Measurements from ENCODE around the gene ABHD1. TPM values are rescaled to one million over a fixed set of nuclear protein-coding genes. Genes with fewer than 3 reads are reported as not detected.

The ABHD1 gene
- total RNA-seq, 1 donor from 2014 or later = not detected

GRCh38 chr2:27154488-27154887 is 30.9 kb downstream of the ABHD1 start:
- Histone ChIP-seq H3K27me3 (no peaks in the 10 kb centered on the region), H3K9me3 (no peaks in the 10 kb centered on the region), H3K27ac (no peak overlapping the region), H3K4me3 (no peak overlapping the region), H3K36me3 (no peaks in the 10 kb centered on the region), H3K4me1 (no peaks in the 10 kb centered on the region)
- TF ChIP-seq, protein P1, sequence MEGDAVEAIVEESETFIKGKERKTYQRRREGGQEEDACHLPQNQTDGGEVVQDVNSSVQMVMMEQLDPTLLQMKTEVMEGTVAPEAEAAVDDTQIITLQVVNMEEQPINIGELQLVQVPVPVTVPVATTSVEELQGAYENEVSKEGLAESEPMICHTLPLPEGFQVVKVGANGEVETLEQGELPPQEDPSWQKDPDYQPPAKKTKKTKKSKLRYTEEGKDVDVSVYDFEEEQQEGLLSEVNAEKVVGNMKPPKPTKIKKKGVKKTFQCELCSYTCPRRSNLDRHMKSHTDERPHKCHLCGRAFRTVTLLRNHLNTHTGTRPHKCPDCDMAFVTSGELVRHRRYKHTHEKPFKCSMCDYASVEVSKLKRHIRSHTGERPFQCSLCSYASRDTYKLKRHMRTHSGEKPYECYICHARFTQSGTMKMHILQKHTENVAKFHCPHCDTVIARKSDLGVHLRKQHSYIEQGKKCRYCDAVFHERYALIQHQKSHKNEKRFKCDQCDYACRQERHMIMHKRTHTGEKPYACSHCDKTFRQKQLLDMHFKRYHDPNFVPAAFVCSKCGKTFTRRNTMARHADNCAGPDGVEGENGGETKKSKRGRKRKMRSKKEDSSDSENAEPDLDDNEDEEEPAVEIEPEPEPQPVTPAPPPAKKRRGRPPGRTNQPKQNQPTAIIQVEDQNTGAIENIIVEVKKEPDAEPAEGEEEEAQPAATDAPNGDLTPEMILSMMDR (IDR thresholded peaks at IDR 0.05) = no peak
- intact Hi-C loops (cut with DNase I) = no loop called here
- no peak for DNase-seq (ENCODE audit: low spot score in 2 of 2)

GRCh38 chr2:27155069-27155520 is 31.5 kb downstream of the ABHD1 start:
- Histone ChIP-seq H3K27ac (no peak overlapping the region), H3K9me3 (no peaks in the 10 kb centered on the region), H3K4me3 (no peak overlapping the region), H3K36me3 (no peaks in the 10 kb centered on the region), H3K27me3 (no peaks in the 10 kb centered on the region), H3K4me1 (no peaks in the 10 kb centered on the region)
- no peak for DNase-seq (ENCODE audit: low spot score in 2 of 2)
- TF ChIP-seq, protein P1 (IDR thresholded peaks at IDR 0.05) = no peak
- intact Hi-C loops (cut with DNase I) = no loop called here

DNA sequence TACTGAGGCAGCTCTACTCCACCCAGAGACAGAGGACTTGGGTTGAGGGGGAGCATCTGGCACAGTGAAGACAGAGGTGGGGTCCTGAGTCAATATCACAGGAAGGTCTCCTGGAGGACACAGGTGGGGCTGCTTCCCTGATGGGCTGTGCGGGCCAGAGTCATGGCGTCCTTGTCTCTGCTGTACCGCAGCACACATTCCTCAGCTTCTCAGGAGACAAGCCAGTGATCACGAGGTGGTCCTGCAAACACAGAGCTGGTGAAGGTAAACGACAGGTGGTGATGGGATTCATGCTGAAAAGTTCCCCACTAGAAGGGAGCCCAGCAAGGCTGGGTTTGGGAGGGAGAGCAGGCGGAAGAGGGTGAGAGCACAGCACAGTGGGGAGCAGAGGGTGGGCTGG is 34.9 kb downstream of the ABHD1 start:
- intact Hi-C loops (cut with DNase I) = no loop called here
- TF ChIP-seq, protein P1 (IDR thresholded peaks at IDR 0.05) = no peak
- Histone ChIP-seq H3K4me1 (no peaks in the 10 kb centered on the region), H3K9me3 (no peaks in the 10 kb centered on the region), H3K27ac (no peak overlapping the region), H3K36me3 (no peaks in the 10 kb centered on the region), H3K27me3 (no peaks in the 10 kb centered on the region), H3K4me3 (no peak overlapping the region)
- no peak for DNase-seq (ENCODE audit: low spot score in 2 of 2)

DNA sequence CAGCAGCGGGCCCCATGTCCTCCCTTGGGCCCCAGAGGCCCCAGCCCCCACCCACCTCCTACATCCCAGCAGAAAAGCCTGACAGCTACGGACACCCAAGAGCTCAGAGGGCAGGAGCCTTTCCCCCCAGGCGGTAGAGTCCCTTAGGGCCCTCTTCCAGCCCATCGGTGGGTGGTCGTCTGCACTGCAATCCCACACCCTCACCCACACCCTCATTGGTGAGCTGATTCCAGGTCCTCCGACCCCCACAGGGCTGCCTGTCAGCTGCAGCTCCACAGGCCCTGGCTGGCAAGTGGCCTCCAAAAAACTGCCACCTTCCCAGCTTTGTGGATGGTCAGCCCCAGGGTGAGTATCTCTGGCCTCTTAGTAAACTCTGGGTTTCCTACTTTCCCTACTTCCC is 35.7 kb downstream of the ABHD1 start:
- Histone ChIP-seq H3K4me1 (no peaks in the 10 kb centered on the region), H3K9me3 (no peaks in the 10 kb centered on the region), H3K27ac (no peak overlapping the region), H3K4me3 (no peak overlapping the region), H3K27me3 (no peaks in the 10 kb centered on the region), H3K36me3 (no peaks in the 10 kb centered on the region)
- TF ChIP-seq, protein P1 (IDR thresholded peaks at IDR 0.05) = no peak
- no peak for DNase-seq (ENCODE audit: low spot score in 2 of 2)
- intact Hi-C loops (cut with DNase I) = no loop called here

DNA sequence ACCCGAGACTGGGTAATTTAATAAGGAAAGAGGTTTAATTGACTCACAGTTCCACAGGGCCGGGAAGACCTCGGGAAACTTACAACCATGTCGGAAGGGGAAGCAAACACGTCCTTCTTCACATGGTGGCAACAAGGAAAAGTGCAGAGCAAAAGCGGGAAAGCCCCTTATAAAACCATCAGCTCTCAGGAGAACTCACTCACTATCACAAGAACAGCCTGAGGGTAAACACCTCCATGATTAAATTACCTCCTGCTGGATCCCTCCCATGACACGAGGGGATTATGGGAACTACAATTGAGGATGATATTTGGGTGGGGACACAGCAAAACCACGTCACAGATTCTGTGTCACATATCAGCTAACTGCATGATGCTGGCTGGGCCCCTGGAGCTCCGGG is 36.6 kb downstream of the ABHD1 start:
- no peaks in the 10 kb centered on the region for H3K36me3 ChIP-seq
- H3K4me1 ChIP-seq = no peaks in the 10 kb centered on the region
- no peak for DNase-seq (ENCODE audit: low spot score in 2 of 2)
- TF ChIP-seq, protein P1 (IDR thresholded peaks at IDR 0.05) = no peak
- no peaks in the 10 kb centered on the region for H3K9me3 ChIP-seq
- intact Hi-C loops (cut with DNase I) = loop anchor here (5.0 kb wide), 1 partner anchor 48 kb away; no protein-coding TSS in a partner anchor
- no peak overlapping the region for H3K27ac ChIP-seq
- no peak overlapping the region for H3K4me3 ChIP-seq
- no peaks in the 10 kb centered on the region for H3K27me3 ChIP-seq
